ENCODE data around the gene TP53INP2.

TP53INP2 gene

GRCh38 chr20:34683667-34684066 is 20.5 kb upstream of the TP53INP2 start:
- Histone ChIP-seq H2AFZ (ENCODE audit: low read depth, low read length, severe bottlenecking) (no peak overlapping the region), H3K4me3 (ENCODE audit: insufficient read depth, low read length, poor library complexity, severe bottlenecking) (no peak overlapping the region), H3K27ac (ENCODE audit: low read depth, low read length) (no peak overlapping the region), H3K36me3 (ENCODE audit: low read length) (no peaks in the 10 kb centered on the region), H4K20me1 (ENCODE audit: low read depth, low read length) (no peaks in the 10 kb centered on the region), H3K9ac (ENCODE audit: low read length) (no peak overlapping the region), H3K27me3 (ENCODE audit: low read length) (no peaks in the 10 kb centered on the region), H3K79me2 (ENCODE audit: insufficient read depth, low read length) (no peaks in the 10 kb centered on the region), H3F3A (ENCODE audit: insufficient read depth) (peaks cover under 1% of the 10 kb centered on the region; the same call in 1 of the 2 replicates), H3K9me3 (ENCODE audit: insufficient read depth, low read length) (no peaks in the 10 kb centered on the region), H3K4me2 (ENCODE audit: low read depth, low read length, poor library complexity, severe bottlenecking) (no peak overlapping the region), H3K9me2 (replicated peaks; ENCODE audit: insufficient read depth, low read length) (no peaks in the 10 kb centered on the region)
- no peak for TF ChIP-seq CTCF (IDR thresholded peaks at IDR 0.05; ENCODE audit: insufficient read depth, low read length, poor library complexity, severe bottlenecking)

- Histone ChIP-seq H3K27me3 (ENCODE audit: low read length) (no peaks in the 10 kb centered on the region), H3K27ac (ENCODE audit: low read depth, low read length) (no peak overlapping the region), H4K20me1 (ENCODE audit: low read depth, low read length) (no peaks in the 10 kb centered on the region), H3K9me2 (replicated peaks; ENCODE audit: insufficient read depth, low read length) (no peaks in the 10 kb centered on the region), H3K4me2 (ENCODE audit: low read depth, low read length, poor library complexity, severe bottlenecking) (no peak overlapping the region), H3K79me2 (ENCODE audit: insufficient read depth, low read length) (no peaks in the 10 kb centered on the region), H3K9ac (ENCODE audit: low read length) (no peak overlapping the region), H3F3A (ENCODE audit: insufficient read depth) (no peaks in the 10 kb centered on the region), H2AFZ (ENCODE audit: low read depth, low read length, severe bottlenecking) (no peak overlapping the region), H3K36me3 (ENCODE audit: low read length) (no peaks in the 10 kb centered on the region), H3K4me3 (ENCODE audit: insufficient read depth, low read length, poor library complexity, severe bottlenecking) (no peak overlapping the region), H3K9me3 (ENCODE audit: insufficient read depth, low read length) (no peaks in the 10 kb centered on the region)
- TF ChIP-seq EZH2phosphoT487 (conservative IDR thresholded peaks at IDR 0.05; ENCODE audit: low read length) (no peak), CTCF (IDR thresholded peaks at IDR 0.05; ENCODE audit: insufficient read depth, low read length, poor library complexity, severe bottlenecking) (no peak)
Measured at GRCh38 chr20:34689486-34689885, 14.7 kb upstream of the TP53INP2 start.

- Histone ChIP-seq H3K27ac (ENCODE audit: low read depth, low read length) (no peak overlapping the region), H3F3A (ENCODE audit: insufficient read depth) (no peaks in the 10 kb centered on the region), H4K20me1 (ENCODE audit: low read depth, low read length) (no peaks in the 10 kb centered on the region), H3K4me2 (ENCODE audit: low read depth, low read length, poor library complexity, severe bottlenecking) (no peak overlapping the region), H3K79me2 (ENCODE audit: insufficient read depth, low read length) (no peaks in the 10 kb centered on the region), H3K4me3 (ENCODE audit: insufficient read depth, low read length, poor library complexity, severe bottlenecking) (no peak overlapping the region), H3K9ac (ENCODE audit: low read length) (no peak overlapping the region), H3K27me3 (ENCODE audit: low read length) (no peaks in the 10 kb centered on the region), H3K9me2 (replicated peaks; ENCODE audit: insufficient read depth, low read length) (no peaks in the 10 kb centered on the region), H3K36me3 (ENCODE audit: low read length) (no peaks in the 10 kb centered on the region), H3K9me3 (ENCODE audit: insufficient read depth, low read length) (no peaks in the 10 kb centered on the region), H2AFZ (ENCODE audit: low read depth, low read length, severe bottlenecking) (no peak overlapping the region)
- no peak for TF ChIP-seq EZH2phosphoT487 (conservative IDR thresholded peaks at IDR 0.05; ENCODE audit: low read length)
- no peak for TF ChIP-seq CTCF (IDR thresholded peaks at IDR 0.05; ENCODE audit: insufficient read depth, low read length, poor library complexity, severe bottlenecking)
Measured at GRCh38 chr20:34691838-34692237, 12.3 kb upstream of the TP53INP2 start.

- no peak overlapping the region for H3K9ac ChIP-seq (ENCODE audit: low read length)
- H3K36me3 ChIP-seq (ENCODE audit: low read length): no peaks in the 10 kb centered on the region
- no peak overlapping the region for H2AFZ ChIP-seq (ENCODE audit: low read depth, low read length, severe bottlenecking)
- no peak overlapping the region for H3K4me2 ChIP-seq (ENCODE audit: low read depth, low read length, poor library complexity, severe bottlenecking)
- no peak for TF ChIP-seq EZH2phosphoT487 (conservative IDR thresholded peaks at IDR 0.05; ENCODE audit: low read length)
- no peak for TF ChIP-seq CTCF (IDR thresholded peaks at IDR 0.05; ENCODE audit: insufficient read depth, low read length, poor library complexity, severe bottlenecking)
- no peak overlapping the region for H3K4me3 ChIP-seq (ENCODE audit: insufficient read depth, low read length, poor library complexity, severe bottlenecking)
- no peaks in the 10 kb centered on the region for H3K9me2 ChIP-seq (replicated peaks; ENCODE audit: insufficient read depth, low read length)
- H3K9me3 ChIP-seq (ENCODE audit: insufficient read depth, low read length): no peaks in the 10 kb centered on the region
- H3F3A ChIP-seq (ENCODE audit: insufficient read depth): no peaks in the 10 kb centered on the region
- H3K79me2 ChIP-seq (ENCODE audit: insufficient read depth, low read length): no peaks in the 10 kb centered on the region
- H4K20me1 ChIP-seq (ENCODE audit: low read depth, low read length): no peaks in the 10 kb centered on the region
- H3K27ac ChIP-seq (ENCODE audit: low read depth, low read length): no peak overlapping the region
- no peaks in the 10 kb centered on the region for H3K27me3 ChIP-seq (ENCODE audit: low read length)
Measured at GRCh38 chr20:34693414-34693813, 10.7 kb upstream of the TP53INP2 start.

All from SU-DHL-6 (cell line).